OCI-LY1 (cell line): ENCODE data around the gene RMI1.

Experiments used
- EZH2 ChIP-seq: fragments of 200-600 bp; sonication (generic), shearing (Covaris generic); IDR thresholded peaks from 2 replicates; pipeline ENCODE4 v1.8.0; 2017; ENCODE audit warnings: borderline replicate concordance, mixed run types, mild to moderate bottlenecking, antibody characterized with exemption, low read length, moderate library complexity, mixed read lengths
- TF ChIP-seq, protein P1 (sequence below): fragments of 200-600 bp; sonication (generic), shearing (Covaris generic); IDR thresholded peaks from 2 replicates; pipeline ENCODE4 v1.5.1; 2017; ENCODE audit warnings: mild to moderate bottlenecking, antibody characterized with exemption, low read length, moderate library complexity, mixed read lengths

DNA sequence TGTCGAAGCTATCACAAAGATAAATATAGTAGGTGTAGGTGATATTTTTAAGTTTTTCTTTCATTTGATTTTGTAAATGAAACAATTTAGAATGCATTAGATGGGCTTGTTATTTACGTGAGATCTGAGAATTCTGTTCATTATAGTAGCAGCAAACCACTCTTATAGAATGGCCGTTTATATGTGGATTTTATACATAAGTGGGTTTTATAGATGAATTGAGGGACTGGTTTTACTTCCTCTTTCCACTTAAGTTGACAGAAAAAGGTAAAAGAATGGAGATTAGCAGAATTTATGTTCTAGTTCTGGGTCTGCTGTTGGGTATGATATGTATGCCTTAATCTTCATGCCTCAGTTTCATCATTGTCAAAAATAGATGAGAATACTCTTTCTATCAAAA, 5.6 kb downstream of the RMI1 start:
- TF ChIP-seq, protein P1, sequence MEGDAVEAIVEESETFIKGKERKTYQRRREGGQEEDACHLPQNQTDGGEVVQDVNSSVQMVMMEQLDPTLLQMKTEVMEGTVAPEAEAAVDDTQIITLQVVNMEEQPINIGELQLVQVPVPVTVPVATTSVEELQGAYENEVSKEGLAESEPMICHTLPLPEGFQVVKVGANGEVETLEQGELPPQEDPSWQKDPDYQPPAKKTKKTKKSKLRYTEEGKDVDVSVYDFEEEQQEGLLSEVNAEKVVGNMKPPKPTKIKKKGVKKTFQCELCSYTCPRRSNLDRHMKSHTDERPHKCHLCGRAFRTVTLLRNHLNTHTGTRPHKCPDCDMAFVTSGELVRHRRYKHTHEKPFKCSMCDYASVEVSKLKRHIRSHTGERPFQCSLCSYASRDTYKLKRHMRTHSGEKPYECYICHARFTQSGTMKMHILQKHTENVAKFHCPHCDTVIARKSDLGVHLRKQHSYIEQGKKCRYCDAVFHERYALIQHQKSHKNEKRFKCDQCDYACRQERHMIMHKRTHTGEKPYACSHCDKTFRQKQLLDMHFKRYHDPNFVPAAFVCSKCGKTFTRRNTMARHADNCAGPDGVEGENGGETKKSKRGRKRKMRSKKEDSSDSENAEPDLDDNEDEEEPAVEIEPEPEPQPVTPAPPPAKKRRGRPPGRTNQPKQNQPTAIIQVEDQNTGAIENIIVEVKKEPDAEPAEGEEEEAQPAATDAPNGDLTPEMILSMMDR: no peak
- TF ChIP-seq EZH2: no peak
